K562 (cell line): ENCODE measurements around the gene KLHL29. TPM values are rescaled to one million over a fixed set of nuclear protein-coding genes. Genes with fewer than 3 reads are reported as not detected.

ENCODE experiments used
- ATAC-seq: fragments of 200-7000 bp; cut with Tn5 transposase; 3 replicates; pipeline ENCODE4 v1.9.1; 2020; ENCODE audit warnings: moderate library complexity
- BruUV-seq: library from RNA; stranded (reverse); fragments of 400-500 nt; replicated peaks from 2 replicates; lab custom pipeline; 2021; lab: Mats Ljungman, UMichigan
- CTCF ChIA-PET: fragments of 300-600 bp; formaldehyde crosslinking; extraction: SDS; loops from one replicate; lab custom pipeline; 2021; ENCODE audit warnings: low intra/inter-chr PET ratio; lab: Yijun Ruan, JAX
- POLR2A ChIA-PET: fragments of 300-600, 350-650 bp; sonication (Branson Sonifier 250); formaldehyde crosslinking; extraction: SDS; loops from one replicate; lab custom pipeline; 2021; ENCODE audit warnings: antibody characterized with exemption, inconsistent platforms; lab: Yijun Ruan, JAX
- DNase-seq, 4 experiments: peaks; one replicate each; pipeline versions ENCODE4 v3.0.0 to v3.0.0-alpha.2; 2011 to 2018; ENCODE audit warnings: low spot score in 3 of 4, mixed read lengths in 3 of 4; ENCODE audit errors: extremely low read depth in 1 of 4
- FAIRE-seq: peaks from 2 replicates; lab custom pipeline; 2011; peaks lifted over from hg19 to GRCh38; lab: Jason Lieb, UNC
- H2AFZ ChIP-seq: 2 replicates; pipeline ENCODE4 v1.6.0; 2011; ENCODE audit warnings: low read depth, low read length, control low read depth, inconsistent platforms
- H3K27ac ChIP-seq: fragments of 200-600 bp; 3 replicates; pipeline ENCODE4 v1.8.0; 2011; ENCODE audit warnings: low read depth, mild to moderate bottlenecking, control low read depth, inconsistent platforms, low read length, moderate library complexity, mixed read lengths; ENCODE audit errors: extremely low read depth
- H3K27me3 ChIP-seq, 2 experiments: fragments of 300-600 bp in 1 of 2; 2 replicates in 1 of 2; 3 replicates in 1 of 2; pipeline versions ENCODE4 v1.6.0 to v1.8.0; 2011; ENCODE audit warnings: inconsistent platforms in 2 of 2, low read length in 2 of 2, mild to moderate bottlenecking in 1 of 2, mixed read lengths in 1 of 2, moderate library complexity in 1 of 2; ENCODE audit not compliant: control insufficient read depth in 2 of 2, insufficient read depth in 2 of 2
- H3K36me3 ChIP-seq: fragments of 300-600 bp; 3 replicates; pipeline ENCODE4 v1.8.0; 2011; ENCODE audit warnings: mild to moderate bottlenecking, low read length, inconsistent platforms; ENCODE audit not compliant: control insufficient read depth, insufficient read depth
- H3K4me1 ChIP-seq, 2 experiments: fragments of 200-600 bp in 1 of 2; replicated peaks in 1 of 2; 2 replicates in 1 of 2; 3 replicates in 1 of 2; pipeline versions ENCODE4 v1.5.1 to v1.8.0; 2011; ENCODE audit warnings: inconsistent platforms in 2 of 2, low read length in 2 of 2, mild to moderate bottlenecking in 1 of 2, mixed read lengths in 1 of 2, moderate library complexity in 1 of 2; ENCODE audit not compliant: control insufficient read depth in 2 of 2, insufficient read depth in 2 of 2
- H3K4me2 ChIP-seq: 2 replicates; pipeline ENCODE4 v1.6.1; 2011; ENCODE audit warnings: low read length, control low read depth, inconsistent platforms, mixed read lengths; ENCODE audit not compliant: insufficient read depth
- H3K4me3 ChIP-seq: fragments of 200-600 bp; sonication (generic), shearing (Covaris generic); 2 replicates; pipeline ENCODE4 v1.5.1; 2016; ENCODE audit warnings: control low read depth, inconsistent platforms
- H3K79me2 ChIP-seq: fragments of 200-600 bp; 3 replicates; pipeline ENCODE4 v1.8.0; 2011; ENCODE audit warnings: low read length, inconsistent platforms; ENCODE audit not compliant: control insufficient read depth, insufficient read depth
- H3K9ac ChIP-seq, 2 experiments: 2 replicates each; pipeline versions ENCODE4 v1.6.0 to v1.6.1; 2011; ENCODE audit warnings: low read depth in 2 of 2, low read length in 2 of 2, control low read depth in 1 of 2, inconsistent platforms in 1 of 2, mild to moderate bottlenecking in 1 of 2, mixed read lengths in 1 of 2; ENCODE audit not compliant: insufficient read depth in 1 of 2
- H3K9me1 ChIP-seq: one replicate; pipeline ENCODE4 v1.6.0; 2011; ENCODE audit warnings: inconsistent platforms, mild to moderate bottlenecking, low read length, moderate library complexity; ENCODE audit not compliant: control insufficient read depth, insufficient read depth
- H3K9me3 ChIP-seq: replicated peaks from 2 replicates; pipeline ENCODE4 v1.5.1; 2011; ENCODE audit warnings: low read depth, low read length, inconsistent platforms; ENCODE audit not compliant: control insufficient read depth, insufficient read depth
- H4K20me1 ChIP-seq: replicated peaks from 2 replicates; pipeline ENCODE4 v1.6.1; 2011; ENCODE audit warnings: low read length, inconsistent platforms, mixed read lengths; ENCODE audit not compliant: control insufficient read depth, insufficient read depth
- JUN ChIP-seq, 2 experiments: sonication (generic) in 1 of 2; formaldehyde crosslinking in 1 of 2; IDR thresholded peaks; 2 replicates each; pipeline versions ENCODE4 v1.6.1 to v1.8.0; 2012 to 2022; ENCODE audit warnings: borderline replicate concordance in 2 of 2, mild to moderate bottlenecking in 2 of 2, improper control_type of control experiment in 1 of 2, low read depth in 1 of 2, low read length in 1 of 2, missing genetic modification reagents in 1 of 2
- PURB ChIP-seq: sonication (generic); formaldehyde crosslinking; IDR thresholded peaks from 2 replicates; pipeline ENCODE4 v1.9.0; 2021; ENCODE audit warnings: low read depth, mild to moderate bottlenecking, missing genetic modification reagents
- WGBS: fragments of 100-300 bp; shearing (Covaris generic); methylation state at CpG from one replicate; pipeline ENCODE4 v1.1.6; 2016; ENCODE audit warnings: low coverage, mixed read lengths; ENCODE audit not compliant: insufficient coverage; ENCODE audit errors: missing lambda C conversion rate; 5-methylcytosine and 5-hydroxymethylcytosine counted together
- in situ Hi-C: fragments of 300-500 bp; cut with MboI; formaldehyde crosslinking; loops from 4 replicates; pipeline ENCODE4 v1.15.0; 2018; ENCODE audit warnings: inconsistent platforms, mixed read lengths
- intact Hi-C: fragments of 100-400 bp; cut with micrococcal nuclease; formaldehyde crosslinking; loops from 2 replicates; pipeline ENCODE4 v1.14.2; 2022
- polyA plus RNA-seq, 8 experiments: library from polyadenylated mRNA; depleted of rRNA in 4 of 8; stranded (reverse) in 5 of 8; unstranded in 3 of 8; fragments of >200 nt; fragmentation: Nextera tagmentation in 2 of 8; fragmentation: Illumina TruSeq in 1 of 8; extraction: Ambion mirVana in 2 of 8; extraction: Trizol in 1 of 8; gene quantifications; 2 replicates each; pipeline versions ENCODE4 v1.2.1 to v1.2.3, GENCODE V29; 2011 to 2014; ENCODE audit warnings: inconsistent platforms in 1 of 8, missing spikeins in 1 of 8
- total RNA-seq, 7 experiments: library from RNA; depleted of rRNA in 6 of 7; stranded (reverse); fragments of >200 nt in 6 of 7; fragmentation: Illumina TruSeq in 2 of 7; extraction: Trizol in 2 of 7; gene quantifications; 2 replicates each; pipeline versions ENCODE4 v1.2.1 to v1.2.3, GENCODE V29; 2011 to 2021; ENCODE audit warnings: low replicate concordance in 1 of 7

KLHL29 gene
- total and polyA plus RNA-seq, 9 of the 15 experiments (the other 6 are each of a cell fraction or from before 2014, with no cell fraction given) = 0.03 to 0.31 (median 0.08) TPM; not detected in 1

DNA sequence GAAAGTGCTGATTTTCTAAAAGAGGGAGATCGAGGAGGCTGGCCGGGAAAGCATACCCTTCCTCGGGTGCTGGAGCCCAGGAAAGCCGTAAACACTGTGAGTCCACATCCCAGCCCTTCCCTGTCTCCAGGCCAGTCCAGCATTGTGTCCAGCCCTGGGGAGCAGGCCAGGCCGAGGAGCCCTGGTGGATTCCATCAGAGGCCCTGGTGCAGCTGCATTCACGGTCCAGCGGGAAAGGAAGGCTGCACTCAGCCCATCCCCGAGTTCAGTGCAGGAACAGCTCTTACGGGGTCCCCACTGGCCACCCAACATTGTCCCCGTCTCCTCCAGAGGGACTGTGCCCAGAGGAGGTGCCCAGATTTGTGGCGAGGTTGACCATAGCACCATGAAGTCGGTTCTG lies 218.6 kb downstream of the KLHL29 start:
- Histone ChIP-seq H3K4me3 (no peak overlapping the region), H3K9ac (peak overlapping the region in 1 of 2 experiments; percentile 64; a peak in 1 of 4 replicates), H3K9me1 (no peaks in the 10 kb centered on the region), H3K36me3 (no peaks in the 10 kb centered on the region), H3K27ac (no peak overlapping the region), H3K27me3 (peaks cover 19 to 63% of the 10 kb centered on the region in 2 experiments; a peak in 4 of 5 replicates), H3K79me2 (no peaks in the 10 kb centered on the region), H3K4me1 (no peaks in the 10 kb centered on the region), H4K20me1 (no peaks in the 10 kb centered on the region), H3K9me3 (no peaks in the 10 kb centered on the region), H2AFZ (no peak overlapping the region), H3K4me2 (no peak overlapping the region)
- no peak for ATAC-seq
- ChIA-PET POLR2A (interaction anchor here (1.7 kb wide), 1 partner anchor 10 kb away, joined by 7 read pairs; no protein-coding TSS in a partner anchor), CTCF (no interaction called here)
- no TSS peak for BruUV-seq
- in situ Hi-C loops (no loop called here), intact Hi-C loops (no loop called here)
- DNase-seq = no peak
- TF ChIP-seq JUN (IDR thresholded peaks at IDR 0.05; ENCODE audit: borderline replicate concordance, low read depth, low read length) (no peak), JUN (CRISPR knock-in tag; IDR thresholded peaks at IDR 0.05; ENCODE audit: borderline replicate concordance) (no peak)
- FAIRE-seq = no peak
- WGBS = 2% methylated on average over 12 of the region's 12 CpGs

DNA sequence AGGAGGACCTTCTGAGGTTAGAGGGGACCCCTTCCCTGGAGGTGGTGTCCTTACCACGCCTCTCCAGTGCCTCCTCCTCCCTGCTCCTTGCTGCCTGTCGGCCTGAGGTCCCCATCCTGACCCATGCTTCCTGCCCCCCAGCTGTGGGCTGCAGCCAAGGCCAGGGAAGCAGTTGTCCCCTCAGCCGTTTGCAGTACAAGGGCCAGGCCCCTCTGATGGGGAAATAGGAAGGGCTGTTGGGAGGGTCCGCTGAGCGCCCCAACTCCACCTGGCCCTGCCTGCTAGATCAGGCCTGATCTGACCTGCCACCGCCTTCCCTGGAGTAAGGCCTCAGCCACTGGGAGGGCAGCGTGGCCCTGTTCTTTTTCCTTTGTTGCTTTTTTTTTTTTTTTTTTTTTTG lies 219.8 kb downstream of the KLHL29 start:
- Histone ChIP-seq H3K79me2 (no peaks in the 10 kb centered on the region), H2AFZ (no peak overlapping the region), H3K4me2 (no peak overlapping the region), H4K20me1 (no peaks in the 10 kb centered on the region), H3K4me3 (no peak overlapping the region), H3K36me3 (no peaks in the 10 kb centered on the region), H3K9ac (no peak overlapping the region), H3K9me1 (no peaks in the 10 kb centered on the region), H3K27me3 (peaks cover 17 to 61% of the 10 kb centered on the region in 2 experiments; a peak in 4 of 5 replicates), H3K9me3 (no peaks in the 10 kb centered on the region), H3K27ac (no peak overlapping the region), H3K4me1 (no peaks in the 10 kb centered on the region)
- BruUV-seq = no TSS peak
- no peak for FAIRE-seq
- TF ChIP-seq PURB (CRISPR knock-in tag) = no peak
- no peak for DNase-seq
- 10% methylated on average over 5 of the region's 7 CpGs for WGBS
- intact Hi-C loops (no loop called here), in situ Hi-C loops (no loop called here)
- CTCF ChIA-PET = no interaction called here
- ATAC-seq = no peak; the same call in 2 of the 3 replicates
- POLR2A ChIA-PET = interaction anchor here (1.2 kb wide), 1 partner anchor 18 kb away, joined by 3 read pairs; no protein-coding TSS in a partner anchor
